ENCODE data around the gene RCL1. TPM values are rescaled to one million over a fixed set of nuclear protein-coding genes. Genes with fewer than 3 reads are reported as not detected.
A peak's percentile ranks its signal among the peaks of the same experiment; 100 is the strongest.

Gene RCL1
- total and polyA plus RNA-seq, 7 experiments from 2014 or later, result 21.5 to 39.4 (median 24.2) TPM

DNA sequence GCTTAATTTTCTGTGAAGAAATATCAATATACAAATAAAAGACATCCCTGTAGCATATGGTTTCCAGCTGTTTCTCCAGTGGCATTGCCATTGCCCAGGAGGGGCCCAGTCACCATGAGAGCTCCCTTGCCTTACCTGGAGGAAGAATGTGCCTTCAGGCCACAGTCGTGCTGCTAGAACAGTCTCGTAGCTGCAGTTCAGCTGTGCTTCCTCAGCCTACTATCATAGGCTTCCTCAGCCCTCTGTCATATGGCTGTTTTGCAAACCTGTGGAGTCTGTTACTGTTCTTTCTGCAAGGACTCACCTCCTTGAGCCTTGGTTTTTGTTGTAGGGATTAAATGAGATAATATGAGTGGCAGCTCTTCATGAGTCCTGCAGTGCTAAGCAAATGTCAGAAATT lies 67.6 kb downstream of the RCL1 start:
- Histone ChIP-seq H3K4me3 (ENCODE audit: low read length) (no peak overlapping the region), H3K27ac (ENCODE audit: low read depth, low read length) (no peak overlapping the region), H3K4me1 (ENCODE audit: control insufficient read depth in 2 of 2, insufficient read depth in 2 of 2, low read length in 2 of 2) (no peaks in the 10 kb centered on the region), H3K36me3 (ENCODE audit: control insufficient read depth in 2 of 3, insufficient read depth in 3 of 3, low read length in 3 of 3) (peaks cover 0 to 38% (median 7%) of the 10 kb centered on the region in 3 experiments), H3K9me3 (ENCODE audit: control insufficient read depth in 2 of 3, low read length in 3 of 3) (no peaks in the 10 kb centered on the region), H3K27me3 (ENCODE audit: control insufficient read depth in 2 of 2, insufficient read depth in 2 of 2, low read length in 2 of 2) (no peaks in the 10 kb centered on the region)
- Mint-ChIP-seq H3K27ac (no peak overlapping the region), H3K4me1 (peaks cover 0 to 30% (median under 1%) of the 10 kb centered on the region in 7 donors), H3K4me3 (no peak overlapping the region), H3K27me3 (no peaks in the 10 kb centered on the region), H3K9me3 (peaks cover 0 to 3% (median 0%) of the 10 kb centered on the region in 11 donors), H3K36me3 (peaks cover 19 to 72% (median 54%) of the 10 kb centered on the region in 5 donors)
- no peak for DNase-seq
- POLR2A ChIA-PET, result no interaction called here
- CTCF ChIA-PET, result no interaction called here
- no peak for ATAC-seq
- intact Hi-C loops (cut with micrococcal nuclease), result no loop called here

GRCh38 chr9:4861145-4861544 lies 68.4 kb downstream of the RCL1 start:
- Mint-ChIP-seq H3K27ac (peak overlapping the region in 1 of 9 donors; percentile 16), H3K36me3 (peaks cover 19 to 72% (median 50%) of the 10 kb centered on the region in 5 donors), H3K4me1 (peaks cover 0 to 31% (median 2%) of the 10 kb centered on the region in 7 donors), H3K9me3 (peaks cover 0 to 3% (median 0%) of the 10 kb centered on the region in 11 donors), H3K27me3 (no peaks in the 10 kb centered on the region), H3K4me3 (no peak overlapping the region)
- H3K9me3 ChIP-seq (ENCODE audit: control insufficient read depth in 2 of 3, low read length in 3 of 3), result no peaks in the 10 kb centered on the region
- ChIA-PET CTCF (no interaction called here), POLR2A (no interaction called here)
- peaks cover 0 to 35% (median 7%) of the 10 kb centered on the region in 3 experiments for H3K36me3 ChIP-seq (ENCODE audit: control insufficient read depth in 2 of 3, insufficient read depth in 3 of 3, low read length in 3 of 3)
- no peaks in the 10 kb centered on the region for H3K4me1 ChIP-seq (ENCODE audit: control insufficient read depth in 2 of 2, insufficient read depth in 2 of 2, low read length in 2 of 2)
- ATAC-seq (no peak), DNase-seq (no peak)
- intact Hi-C loops (cut with micrococcal nuclease), result no loop called here
- no peaks in the 10 kb centered on the region for H3K27me3 ChIP-seq (ENCODE audit: control insufficient read depth in 2 of 2, insufficient read depth in 2 of 2, low read length in 2 of 2)
- no peak overlapping the region for H3K4me3 ChIP-seq (ENCODE audit: low read length)
- H3K27ac ChIP-seq (ENCODE audit: low read depth, low read length), result no peak overlapping the region

- no peaks in the 10 kb centered on the region for H3K4me1 ChIP-seq (ENCODE audit: control insufficient read depth in 2 of 2, insufficient read depth in 2 of 2, low read length in 2 of 2)
- H3K4me3 Mint-ChIP-seq, result no peak overlapping the region
- H3K4me3 ChIP-seq (ENCODE audit: low read length), result no peak overlapping the region
- no peak overlapping the region for H3K27ac ChIP-seq (ENCODE audit: low read depth, low read length)
- no peak overlapping the region for H3K27ac Mint-ChIP-seq
- H3K4me1 Mint-ChIP-seq, result peaks cover 0 to 34% (median 2%) of the 10 kb centered on the region in 7 donors
- no peaks in the 10 kb centered on the region for H3K27me3 ChIP-seq (ENCODE audit: control insufficient read depth in 2 of 2, insufficient read depth in 2 of 2, low read length in 2 of 2)
- CTCF ChIA-PET, result no interaction called here
- peaks cover 14 to 65% (median 49%) of the 10 kb centered on the region in 5 donors for H3K36me3 Mint-ChIP-seq
- intact Hi-C loops (cut with micrococcal nuclease), result no loop called here
- POLR2A ChIA-PET, result no interaction called here
- ATAC-seq (no peak), DNase-seq (no peak)
- peaks cover 0 to 3% (median 0%) of the 10 kb centered on the region in 11 donors for H3K9me3 Mint-ChIP-seq
- no peaks in the 10 kb centered on the region for H3K9me3 ChIP-seq (ENCODE audit: control insufficient read depth in 2 of 3, low read length in 3 of 3)
- no peaks in the 10 kb centered on the region for H3K27me3 Mint-ChIP-seq
- H3K36me3 ChIP-seq (ENCODE audit: control insufficient read depth in 2 of 3, insufficient read depth in 3 of 3, low read length in 3 of 3), result peaks cover 0 to 31% (median 7%) of the 10 kb centered on the region in 3 experiments
Measured at GRCh38 chr9:4861736-4862451, 69.2 kb downstream of the RCL1 start.

DNA sequence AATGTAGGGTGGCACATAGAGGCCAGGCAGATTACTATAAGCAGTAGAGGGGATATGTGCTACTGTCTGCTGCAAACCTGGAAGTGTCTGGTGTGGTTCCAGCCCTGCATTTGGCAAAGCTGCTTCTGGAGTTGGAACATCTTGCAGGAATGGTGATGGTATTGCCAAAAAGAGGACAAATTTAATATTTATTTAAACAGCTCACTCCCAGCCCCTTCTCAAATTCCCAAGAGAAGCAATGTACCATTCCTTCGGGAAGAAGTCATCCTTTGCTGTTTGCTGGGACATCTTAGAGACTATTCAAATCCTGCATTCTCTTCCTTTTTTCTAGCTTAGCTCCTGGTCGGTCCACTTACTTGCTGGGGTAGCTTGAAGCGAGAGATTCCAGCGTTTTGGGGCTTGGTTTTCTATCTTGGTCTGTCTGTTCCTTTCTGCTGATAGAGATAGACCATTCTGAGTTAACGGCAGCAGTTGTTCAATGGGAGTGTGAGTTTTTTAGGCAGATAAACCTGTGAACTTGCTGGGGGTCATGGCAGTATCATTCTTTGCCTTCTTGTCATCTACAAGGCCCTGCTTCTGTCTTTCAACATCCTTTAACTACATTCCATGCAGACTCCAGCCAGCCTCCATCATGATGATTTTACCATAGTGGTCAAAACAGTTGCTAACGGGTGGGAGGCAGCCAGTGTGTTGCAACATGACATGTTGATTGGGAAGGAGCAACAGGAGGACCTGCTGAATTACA lies 69.9 kb downstream of the RCL1 start:
- Mint-ChIP-seq H3K27ac (no peak overlapping the region), H3K4me1 (peaks cover 0 to 33% (median 2%) of the 10 kb centered on the region in 7 donors), H3K4me3 (no peak overlapping the region), H3K27me3 (no peaks in the 10 kb centered on the region), H3K9me3 (peaks cover 0 to 1% (median 0%) of the 10 kb centered on the region in 11 donors), H3K36me3 (peaks cover 11 to 60% (median 47%) of the 10 kb centered on the region in 5 donors)
- no peak for DNase-seq
- Histone ChIP-seq H3K9me3 (ENCODE audit: control insufficient read depth in 2 of 3, low read length in 3 of 3) (no peaks in the 10 kb centered on the region), H3K4me3 (ENCODE audit: low read length) (no peak overlapping the region), H3K36me3 (ENCODE audit: control insufficient read depth in 2 of 3, insufficient read depth in 3 of 3, low read length in 3 of 3) (peaks cover 0 to 31% (median 7%) of the 10 kb centered on the region in 3 experiments), H3K4me1 (ENCODE audit: control insufficient read depth in 2 of 2, insufficient read depth in 2 of 2, low read length in 2 of 2) (no peaks in the 10 kb centered on the region), H3K27ac (ENCODE audit: low read depth, low read length) (no peak overlapping the region), H3K27me3 (ENCODE audit: control insufficient read depth in 2 of 2, insufficient read depth in 2 of 2, low read length in 2 of 2) (no peaks in the 10 kb centered on the region)
- intact Hi-C loops (cut with micrococcal nuclease), result loop anchor here in 1 of 2 donors (1.0 kb wide), 1 partner anchor 100 kb away; no protein-coding TSS in a partner anchor
- POLR2A ChIA-PET, result no interaction called here
- CTCF ChIA-PET, result no interaction called here
- ATAC-seq, result no peak

DNA sequence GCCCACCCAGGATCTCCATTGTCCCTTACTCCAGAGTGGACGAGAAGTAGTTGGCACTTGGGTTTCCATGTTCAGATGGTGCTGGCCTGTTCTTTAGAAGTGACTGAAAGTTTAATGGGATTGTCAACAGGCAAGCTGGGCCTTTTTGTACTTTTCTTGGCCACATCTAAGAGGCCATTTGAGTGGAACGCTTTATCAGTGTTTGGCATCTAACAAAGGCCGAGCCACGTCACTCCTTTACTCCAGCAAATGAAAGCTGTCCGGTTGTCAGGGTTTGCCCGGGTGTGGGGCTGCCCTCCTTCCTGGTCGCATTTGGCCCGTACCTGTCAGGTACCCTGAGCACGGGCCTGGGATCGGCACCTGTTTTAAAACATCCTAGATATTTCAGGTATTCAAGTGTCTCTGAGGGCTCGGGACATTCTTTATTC lies 71.5 kb downstream of the RCL1 start:
- H3K4me1 Mint-ChIP-seq, result peaks cover 0 to 34% (median 2%) of the 10 kb centered on the region in 7 donors
- Histone ChIP-seq H3K4me3 (ENCODE audit: low read length) (no peak overlapping the region), H3K9me3 (ENCODE audit: control insufficient read depth in 2 of 3, low read length in 3 of 3) (no peaks in the 10 kb centered on the region), H3K27ac (ENCODE audit: low read depth, low read length) (no peak overlapping the region), H3K4me1 (ENCODE audit: control insufficient read depth in 2 of 2, insufficient read depth in 2 of 2, low read length in 2 of 2) (no peaks in the 10 kb centered on the region), H3K36me3 (ENCODE audit: control insufficient read depth in 2 of 3, insufficient read depth in 3 of 3, low read length in 3 of 3) (peaks cover 0 to 23% (median 0%) of the 10 kb centered on the region in 3 experiments), H3K27me3 (ENCODE audit: control insufficient read depth in 2 of 2, insufficient read depth in 2 of 2, low read length in 2 of 2) (no peaks in the 10 kb centered on the region)
- H3K36me3 Mint-ChIP-seq, result peaks cover 6 to 50% (median 38%) of the 10 kb centered on the region in 5 donors
- ChIA-PET CTCF (no interaction called here), POLR2A (no interaction called here)
- no peak overlapping the region for H3K4me3 Mint-ChIP-seq
- DNase-seq, result no peak
- H3K27ac Mint-ChIP-seq, result no peak overlapping the region
- intact Hi-C loops (cut with micrococcal nuclease), result no loop called here
- H3K9me3 Mint-ChIP-seq, result peaks cover 0 to 1% (median 0%) of the 10 kb centered on the region in 11 donors
- no peaks in the 10 kb centered on the region for H3K27me3 Mint-ChIP-seq
- ATAC-seq, result no peak

- H3K9me3 Mint-ChIP-seq, result peaks cover 0 to 1% (median 0%) of the 10 kb centered on the region in 11 donors
- peaks cover 0 to 34% (median 2%) of the 10 kb centered on the region in 7 donors for H3K4me1 Mint-ChIP-seq
- CTCF ChIA-PET, result no interaction called here
- Histone ChIP-seq H3K9me3 (ENCODE audit: control insufficient read depth in 2 of 3, low read length in 3 of 3) (no peaks in the 10 kb centered on the region), H3K36me3 (ENCODE audit: control insufficient read depth in 2 of 3, insufficient read depth in 3 of 3, low read length in 3 of 3) (peaks cover 0 to 23% (median 0%) of the 10 kb centered on the region in 3 experiments), H3K4me1 (ENCODE audit: control insufficient read depth in 2 of 2, insufficient read depth in 2 of 2, low read length in 2 of 2) (no peaks in the 10 kb centered on the region), H3K27me3 (ENCODE audit: control insufficient read depth in 2 of 2, insufficient read depth in 2 of 2, low read length in 2 of 2) (no peaks in the 10 kb centered on the region), H3K27ac (ENCODE audit: low read depth, low read length) (no peak overlapping the region), H3K4me3 (ENCODE audit: low read length) (no peak overlapping the region)
- intact Hi-C loops (cut with micrococcal nuclease), result no loop called here
- H3K36me3 Mint-ChIP-seq, result peaks cover 6 to 49% (median 37%) of the 10 kb centered on the region in 5 donors
- POLR2A ChIA-PET, result no interaction called here
- H3K27me3 Mint-ChIP-seq, result no peaks in the 10 kb centered on the region
- no peak overlapping the region for H3K4me3 Mint-ChIP-seq
- ATAC-seq (no peak), DNase-seq (no peak)
- no peak overlapping the region for H3K27ac Mint-ChIP-seq
Measured at GRCh38 chr9:4864698-4865097, 72.0 kb downstream of the RCL1 start.
